GM21423 (cell line): Measurements from ENCODE around the gene USP53.
"Not testable (repeated sequence)": the region's sequence is repeated elsewhere in the genome, so short reads cannot be mapped to it uniquely, and the experiment has no call there.

ENCODE experiments used
- ATAC-seq: cut with Tn5 transposase; IDR thresholded peaks from one replicate; pipeline ENCODE4 v1.9.1; 2021; ENCODE audit warnings: mild to moderate bottlenecking, moderate library complexity; ENCODE audit not compliant: unreplicated experiment

Gene USP53

GRCh38 chr4:119212234-119212963, at the start of gene USP53:
USP53 (plus strand) TSS chr4:119212713; CDS start chr4:119239760, 27,047 bp downstream.
- ATAC-seq: peak; percentile 90

GRCh38 chr4:119165767-119166166, 46.7 kb upstream of the USP53 start:
- no peak for ATAC-seq

DNA sequence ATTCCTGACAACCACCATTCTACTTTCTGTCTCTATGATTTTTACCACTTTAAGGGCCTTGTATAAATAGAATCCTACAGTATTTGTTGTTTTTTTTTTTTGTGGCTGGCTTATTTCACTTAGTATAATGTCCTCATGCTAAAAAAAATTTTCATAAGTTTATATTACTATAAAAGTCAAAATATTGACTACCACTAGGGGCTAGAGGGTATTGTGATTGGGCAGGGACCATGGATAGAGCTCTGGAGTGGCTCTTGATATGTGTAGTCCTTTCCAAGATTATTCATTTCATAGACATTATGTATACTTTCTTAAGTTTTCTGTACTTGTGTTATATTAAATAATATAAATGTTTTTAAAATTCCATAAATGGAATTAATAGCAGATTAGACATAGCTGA, 42.3 kb upstream of the USP53 start:
- no peak for ATAC-seq

DNA sequence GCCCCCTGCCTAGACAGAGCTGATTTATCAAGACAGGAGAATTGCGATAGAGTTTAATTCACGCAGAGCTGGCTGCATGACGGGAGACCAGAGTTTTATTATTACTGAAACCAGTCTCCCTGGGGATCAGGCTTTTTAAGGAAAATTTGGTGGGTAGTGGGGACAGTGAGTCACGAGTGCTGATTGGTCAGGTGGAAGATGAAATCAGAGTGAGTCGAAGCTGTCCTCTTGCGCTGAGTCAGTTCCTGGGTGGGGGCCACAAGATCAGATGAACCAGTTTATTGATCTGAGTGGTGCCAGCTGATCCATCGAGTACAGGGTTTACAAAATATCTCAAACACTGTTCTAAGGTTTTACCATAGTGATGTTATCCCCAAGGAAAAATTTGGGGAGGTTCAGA, 40.3 kb upstream of the USP53 start:
- ATAC-seq: no peak

- not testable (repeated sequence) for ATAC-seq
These were observed 38.7 kb upstream of the USP53 start for GRCh38 chr4:119173729-119174361.

- ATAC-seq: no peak
These were observed 33.5 kb upstream of the USP53 start for GRCh38 chr4:119179011-119179410.

GRCh38 chr4:119184128-119184527, 28.4 kb upstream of the USP53 start:
- no peak for ATAC-seq

GRCh38 chr4:119189638-119190037, 22.9 kb upstream of the USP53 start:
- ATAC-seq: no peak

DNA sequence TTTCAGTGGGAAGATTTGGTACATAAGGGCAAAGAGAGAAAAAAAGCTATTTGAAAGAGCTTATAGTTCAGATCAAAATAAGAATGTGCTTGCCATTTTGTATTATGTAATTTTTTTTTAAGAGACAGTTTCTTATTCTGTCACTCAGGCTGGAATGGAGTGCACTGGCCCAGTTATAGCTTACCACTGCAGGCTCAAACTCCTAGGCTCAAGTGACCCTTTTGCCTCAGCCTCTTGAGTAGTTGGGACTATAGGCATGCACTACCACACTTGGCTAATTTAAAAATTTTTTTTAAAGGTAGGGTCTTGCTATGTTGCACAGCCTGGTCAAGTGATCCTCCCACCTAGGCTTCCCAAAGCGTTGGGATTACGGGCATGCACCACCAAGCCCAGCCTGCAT, 22.2 kb upstream of the USP53 start:
- ATAC-seq: no peak

DNA sequence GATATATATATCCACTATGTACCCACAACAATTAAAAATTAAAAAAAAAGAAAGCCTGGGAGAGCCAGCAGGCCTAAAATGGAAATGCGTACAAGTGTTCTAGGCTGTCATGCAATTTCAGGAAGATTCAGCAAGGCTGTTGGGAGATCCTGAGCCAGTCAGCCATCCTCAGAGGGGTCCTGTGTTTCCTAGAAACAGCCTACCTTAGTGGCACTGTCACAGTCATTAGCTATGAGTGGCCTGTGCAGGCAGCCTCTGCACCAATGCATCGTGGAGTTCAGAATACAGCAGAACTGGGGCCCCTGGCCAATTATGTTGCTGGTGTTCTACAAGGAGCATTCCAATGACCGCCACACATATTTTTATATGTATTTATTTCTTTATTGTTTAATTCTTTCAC, 21.0 kb upstream of the USP53 start:
- no peak for ATAC-seq

GRCh38 chr4:119197772-119198212, 14.7 kb upstream of the USP53 start:
- ATAC-seq: no peak

DNA sequence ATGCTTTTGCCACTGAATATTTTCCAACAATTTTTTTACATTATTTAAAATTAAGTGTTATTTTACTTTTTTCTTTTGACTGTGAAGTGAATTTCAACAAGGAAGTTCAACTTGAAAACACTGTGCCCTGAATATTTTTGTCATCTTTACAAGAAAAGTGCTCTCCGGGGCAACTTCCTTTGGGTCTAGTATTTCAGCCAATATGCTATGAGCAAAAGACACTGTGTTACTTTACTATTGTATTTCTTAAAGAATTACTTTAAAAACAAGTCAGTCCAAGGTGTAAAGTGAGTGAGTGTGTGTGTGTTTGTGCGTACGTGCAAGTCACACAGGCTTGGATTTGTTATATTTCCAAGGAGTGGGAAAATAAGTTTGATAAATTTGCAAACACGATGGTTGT, 7.6 kb upstream of the USP53 start:
- ATAC-seq: no peak

GRCh38 chr4:119205690-119206089, 6.8 kb upstream of the USP53 start:
- no peak for ATAC-seq

DNA sequence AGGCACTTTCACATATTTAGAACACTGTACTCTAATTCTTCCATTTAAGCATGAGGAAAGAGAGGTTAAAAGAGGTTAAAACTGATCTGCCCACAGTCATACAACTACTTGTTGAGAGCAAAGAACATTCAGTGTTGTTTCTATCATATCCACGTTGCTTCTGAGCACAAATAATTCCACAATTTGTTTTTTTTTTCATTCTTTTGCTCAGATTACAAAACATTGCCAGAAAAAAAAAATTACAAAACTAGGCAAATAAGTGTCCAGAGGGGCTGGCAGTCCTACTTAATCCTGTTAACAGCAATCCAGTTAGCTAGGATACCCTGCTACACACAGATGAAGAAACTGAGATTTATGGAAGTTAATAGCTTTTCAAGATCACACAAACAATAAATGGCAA, 6.3 kb upstream of the USP53 start:
- ATAC-seq: no peak

GRCh38 chr4:119207051-119207450, 5.5 kb upstream of the USP53 start:
- no peak for ATAC-seq

DNA sequence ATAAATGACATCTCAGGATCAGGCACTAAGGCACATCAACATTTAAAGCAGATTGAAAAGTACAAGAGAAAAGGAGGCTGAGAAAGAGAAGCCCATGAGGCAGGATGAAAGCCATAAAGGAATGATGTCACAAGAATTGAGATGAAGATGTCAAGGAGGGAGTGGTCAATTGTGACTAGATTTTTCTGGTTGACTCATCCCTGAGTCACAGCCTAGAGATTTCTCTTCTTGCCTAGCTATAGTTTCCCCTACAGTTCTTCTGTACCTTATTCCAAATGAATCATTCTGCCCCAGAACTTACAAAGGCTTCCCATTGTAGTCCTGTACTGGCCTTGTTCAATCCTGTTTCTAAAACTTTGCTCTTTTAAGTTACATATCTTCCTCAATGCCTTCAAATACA, 3.4 kb upstream of the USP53 start:
- no peak for ATAC-seq

DNA sequence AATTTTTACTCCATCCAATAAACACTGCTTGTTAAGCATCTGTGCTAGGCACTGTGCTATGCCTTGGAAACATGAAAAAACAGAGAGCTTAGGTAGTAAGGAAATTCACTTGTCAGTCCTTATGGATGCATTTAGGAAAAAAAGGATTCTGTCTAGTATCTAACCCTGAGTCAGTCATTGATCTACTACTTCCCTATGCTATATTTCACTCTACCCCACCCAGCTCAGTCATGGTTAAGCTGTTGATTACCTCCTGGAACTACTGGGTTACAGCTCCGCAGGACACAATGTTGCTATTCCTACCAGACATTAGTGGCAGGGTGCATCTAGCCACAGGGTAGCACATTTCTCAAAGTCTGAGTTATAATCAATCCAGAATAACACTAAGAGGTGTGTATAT, 2.9 kb upstream of the USP53 start:
- ATAC-seq: no peak

- ATAC-seq: no peak
These were observed 1.7 kb upstream of the USP53 start for GRCh38 chr4:119210775-119211174.

DNA sequence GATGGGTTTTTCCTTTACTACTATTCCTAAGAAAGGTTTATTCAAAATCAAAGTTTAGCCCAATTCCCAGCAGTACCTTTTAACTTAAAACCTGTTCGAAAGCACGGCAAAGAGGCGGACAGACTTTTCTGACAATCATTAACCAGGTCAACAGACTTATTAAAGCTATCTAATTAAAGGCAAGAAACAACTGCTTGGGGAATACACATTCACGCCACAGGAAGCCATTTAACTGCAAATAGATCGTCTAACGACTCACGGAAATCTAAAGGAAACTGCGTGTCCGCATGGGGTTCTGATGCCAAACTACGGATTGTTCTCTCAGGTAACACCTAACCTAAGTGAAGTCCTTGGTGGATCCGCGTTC, 663 bp upstream of the USP53 start:
- peak; percentile 6 for ATAC-seq

DNA sequence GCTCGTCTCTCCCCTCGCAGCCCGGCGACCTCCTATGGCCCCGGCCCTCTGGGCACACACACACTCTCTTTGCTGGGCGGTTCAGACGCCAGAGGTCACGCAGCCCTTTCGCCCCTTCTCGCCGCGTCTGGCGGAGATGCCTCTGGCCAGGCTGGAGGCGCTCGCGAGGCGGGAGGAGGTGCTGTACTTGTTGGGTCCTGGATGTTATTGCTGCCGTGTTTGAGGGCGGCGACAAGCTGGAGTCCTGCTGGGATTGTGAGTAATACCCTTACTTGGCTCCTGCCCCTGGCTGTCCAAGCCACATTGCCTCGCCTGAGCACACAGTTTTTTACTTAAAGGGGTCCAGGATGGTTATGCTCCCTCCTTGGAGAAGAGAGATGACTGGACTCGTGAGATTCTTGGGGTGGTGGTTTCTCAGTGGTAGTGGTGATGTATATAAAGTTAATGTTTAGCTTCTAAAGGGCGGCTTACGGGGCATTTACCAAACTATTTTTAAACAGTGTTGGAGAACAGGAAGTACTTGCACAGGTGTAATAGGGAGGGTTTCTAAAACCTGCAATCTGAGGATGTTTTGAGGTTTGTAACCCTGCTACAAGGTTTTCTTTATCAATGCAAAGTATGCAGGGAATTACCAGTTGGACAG, 572 bp downstream of the USP53 start:
- peak; percentile 46 for ATAC-seq

DNA sequence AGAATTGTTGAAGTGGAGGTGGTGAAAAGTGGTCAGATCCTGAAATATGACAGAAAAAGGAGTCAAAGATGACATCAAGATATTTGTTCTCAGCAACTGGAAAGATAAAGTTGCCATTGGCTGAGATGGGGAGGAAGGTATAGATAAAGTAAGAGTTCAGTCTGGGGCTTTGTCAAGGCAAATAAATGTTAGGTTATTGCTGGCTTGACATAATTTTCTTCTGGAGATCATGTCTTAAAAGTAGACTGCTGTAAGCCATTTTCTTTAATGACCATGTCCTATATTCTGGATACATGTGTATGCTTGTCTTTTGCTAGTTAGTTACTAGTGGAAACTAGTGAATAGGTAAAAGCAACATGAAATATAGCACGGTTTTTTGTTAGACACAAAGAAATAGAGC, 5.6 kb downstream of the USP53 start:
- ATAC-seq: no peak

GRCh38 chr4:119221412-119221811, 8.9 kb downstream of the USP53 start:
- ATAC-seq: no peak
